Breast epithelium (tissue), 3 donors: ENCODE measurements around the gene FOLR3.

Experiments
- POLR2A ChIP-seq: fragments of 450-650 bp; IDR thresholded peaks from one replicate; pipeline ENCODE4 v1.6.1; 2016; ENCODE audit warnings: antibody characterized with exemption, mild to moderate bottlenecking, moderate library complexity
- POLR2AphosphoS5 ChIP-seq, 3 donors: sonication (generic); formaldehyde crosslinking; IDR thresholded peaks; one replicate each; pipeline ENCODE4 v1.6.1; 2017; ENCODE audit warnings: antibody characterized with exemption in 3 of 3
- TF ChIP-seq, protein P1 (sequence below), 3 donors: fragments of 450-650 bp; IDR thresholded peaks; one replicate each; pipeline ENCODE4 v1.5.1; 2016 to 2017; ENCODE audit warnings: antibody characterized with exemption in 3 of 3, mild to moderate bottlenecking in 3 of 3, moderate library complexity in 3 of 3

- TF ChIP-seq, protein P1, sequence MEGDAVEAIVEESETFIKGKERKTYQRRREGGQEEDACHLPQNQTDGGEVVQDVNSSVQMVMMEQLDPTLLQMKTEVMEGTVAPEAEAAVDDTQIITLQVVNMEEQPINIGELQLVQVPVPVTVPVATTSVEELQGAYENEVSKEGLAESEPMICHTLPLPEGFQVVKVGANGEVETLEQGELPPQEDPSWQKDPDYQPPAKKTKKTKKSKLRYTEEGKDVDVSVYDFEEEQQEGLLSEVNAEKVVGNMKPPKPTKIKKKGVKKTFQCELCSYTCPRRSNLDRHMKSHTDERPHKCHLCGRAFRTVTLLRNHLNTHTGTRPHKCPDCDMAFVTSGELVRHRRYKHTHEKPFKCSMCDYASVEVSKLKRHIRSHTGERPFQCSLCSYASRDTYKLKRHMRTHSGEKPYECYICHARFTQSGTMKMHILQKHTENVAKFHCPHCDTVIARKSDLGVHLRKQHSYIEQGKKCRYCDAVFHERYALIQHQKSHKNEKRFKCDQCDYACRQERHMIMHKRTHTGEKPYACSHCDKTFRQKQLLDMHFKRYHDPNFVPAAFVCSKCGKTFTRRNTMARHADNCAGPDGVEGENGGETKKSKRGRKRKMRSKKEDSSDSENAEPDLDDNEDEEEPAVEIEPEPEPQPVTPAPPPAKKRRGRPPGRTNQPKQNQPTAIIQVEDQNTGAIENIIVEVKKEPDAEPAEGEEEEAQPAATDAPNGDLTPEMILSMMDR (IDR thresholded peaks at IDR 0.05): no peak
- TF ChIP-seq POLR2A (no peak), POLR2AphosphoS5 (IDR thresholded peaks at IDR 0.05) (no peak)
Measured at GRCh38 chr11:72119198-72119597, 16.3 kb upstream of the FOLR3 start.
